Measurements from ENCODE around the gene LCP1. TPM values are rescaled to one million over a fixed set of nuclear protein-coding genes. Genes with fewer than 3 reads are reported as not detected.
A peak's percentile ranks its signal among the peaks of the same experiment; 100 is the strongest.

The LCP1 gene
- total and polyA plus RNA-seq, 2 of the 13 experiments (the other 11 are each of a cell fraction or from before 2014, with no cell fraction given) = 1.6 TPM

GRCh38 chr13:46109451-46109850 is 72.5 kb downstream of the LCP1 start (continued):
- no peak for TF ChIP-seq DMTF1 (CRISPR knock-in tag; IDR thresholded peaks at IDR 0.05)
- TF ChIP-seq GMEB1 (CRISPR knock-in tag; IDR thresholded peaks at IDR 0.05; ENCODE audit: borderline replicate concordance) = no peak
- peak; percentile 93 to 95 for TF ChIP-seq NR2F1 (CRISPR knock-in tag; IDR thresholded peaks at IDR 0.05)
- peak; percentile 70 for TF ChIP-seq ATF2 (CRISPR knock-in tag; IDR thresholded peaks at IDR 0.05)
- TF ChIP-seq ZSCAN30 (CRISPR knock-in tag; IDR thresholded peaks at IDR 0.05) = no peak
- no peak for TF ChIP-seq RBM22 (optimal IDR thresholded peaks at IDR 0.05; ENCODE audit: low read length)
- peak; percentile 38; the same call in 1 of the 2 replicates for TF ChIP-seq ZNF205 (CRISPR knock-in tag; IDR thresholded peaks at IDR 0.05)
- TF ChIP-seq TEAD2 (CRISPR knock-in tag; IDR thresholded peaks at IDR 0.05) = no peak
- no peak for TF ChIP-seq ZNF235 (CRISPR knock-in tag; IDR thresholded peaks at IDR 0.05; ENCODE audit: borderline replicate concordance)
- TF ChIP-seq, protein P1, sequence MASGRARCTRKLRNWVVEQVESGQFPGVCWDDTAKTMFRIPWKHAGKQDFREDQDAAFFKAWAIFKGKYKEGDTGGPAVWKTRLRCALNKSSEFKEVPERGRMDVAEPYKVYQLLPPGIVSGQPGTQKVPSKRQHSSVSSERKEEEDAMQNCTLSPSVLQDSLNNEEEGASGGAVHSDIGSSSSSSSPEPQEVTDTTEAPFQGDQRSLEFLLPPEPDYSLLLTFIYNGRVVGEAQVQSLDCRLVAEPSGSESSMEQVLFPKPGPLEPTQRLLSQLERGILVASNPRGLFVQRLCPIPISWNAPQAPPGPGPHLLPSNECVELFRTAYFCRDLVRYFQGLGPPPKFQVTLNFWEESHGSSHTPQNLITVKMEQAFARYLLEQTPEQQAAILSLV (CRISPR knock-in tag; IDR thresholded peaks at IDR 0.05; ENCODE audit: borderline replicate concordance) = no peak
- TF ChIP-seq ZNF414 (CRISPR knock-in tag; IDR thresholded peaks at IDR 0.05) = no peak
- TF ChIP-seq, protein P2, sequence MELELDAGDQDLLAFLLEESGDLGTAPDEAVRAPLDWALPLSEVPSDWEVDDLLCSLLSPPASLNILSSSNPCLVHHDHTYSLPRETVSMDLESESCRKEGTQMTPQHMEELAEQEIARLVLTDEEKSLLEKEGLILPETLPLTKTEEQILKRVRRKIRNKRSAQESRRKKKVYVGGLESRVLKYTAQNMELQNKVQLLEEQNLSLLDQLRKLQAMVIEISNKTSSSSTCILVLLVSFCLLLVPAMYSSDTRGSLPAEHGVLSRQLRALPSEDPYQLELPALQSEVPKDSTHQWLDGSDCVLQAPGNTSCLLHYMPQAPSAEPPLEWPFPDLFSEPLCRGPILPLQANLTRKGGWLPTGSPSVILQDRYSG (CRISPR knock-in tag; IDR thresholded peaks at IDR 0.05) = no peak
- peak; percentile 95 for TF ChIP-seq ZNF331 (CRISPR knock-in tag; IDR thresholded peaks at IDR 0.05)
- TF ChIP-seq SALL1 (CRISPR knock-in tag; IDR thresholded peaks at IDR 0.05) = peak; percentile 94
- TF ChIP-seq ZNF337 (CRISPR knock-in tag; IDR thresholded peaks at IDR 0.05; ENCODE audit: borderline replicate concordance, low read depth) = peak; percentile 81; the same call in 1 of the 2 replicates
- TF ChIP-seq, protein P3, sequence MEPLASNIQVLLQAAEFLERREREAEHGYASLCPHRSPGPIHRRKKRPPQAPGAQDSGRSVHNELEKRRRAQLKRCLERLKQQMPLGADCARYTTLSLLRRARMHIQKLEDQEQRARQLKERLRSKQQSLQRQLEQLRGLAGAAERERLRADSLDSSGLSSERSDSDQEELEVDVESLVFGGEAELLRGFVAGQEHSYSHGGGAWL (CRISPR knock-in tag; IDR thresholded peaks at IDR 0.05) = no peak
- TF ChIP-seq MAFK (conservative IDR thresholded peaks at IDR 0.05 in 1 of 2, IDR thresholded peaks at IDR 0.05 in 1 of 2; ENCODE audit: low read length in 2 of 2) = no peak
- TF ChIP-seq THRA (CRISPR knock-in tag; IDR thresholded peaks at IDR 0.05; ENCODE audit: borderline replicate concordance) = peak; percentile 89
- peak; percentile 59; the same call in 1 of the 2 replicates for TF ChIP-seq GATA4 (IDR thresholded peaks at IDR 0.05; ENCODE audit: borderline replicate concordance, low read depth)
